Measurements from ENCODE around the gene CHMP1A.

The CHMP1A gene

GRCh38 chr16:89605186-89605970 lies 52.1 kb downstream of the CHMP1A start:
- no peaks in the 10 kb centered on the region for H3K27me3 ChIP-seq (replicated peaks; ENCODE audit: control insufficient read depth, insufficient read depth, low read length)
- H3K4me3 ChIP-seq (replicated peaks; ENCODE audit: low read depth, low read length), result no peak overlapping the region
- no peak for DNase-seq (ENCODE audit: extremely low read depth, insufficient read length)
- no peak for TF ChIP-seq CTCF (IDR thresholded peaks at IDR 0.05; ENCODE audit: insufficient read depth, low read length, poor library complexity, severe bottlenecking)
- no peaks in the 10 kb centered on the region for H3K36me3 ChIP-seq (ENCODE audit: control insufficient read depth, insufficient read depth, low read length)

GRCh38 chr16:89604764-89605163 lies 52.7 kb downstream of the CHMP1A start:
- no peaks in the 10 kb centered on the region for H3K27me3 ChIP-seq (replicated peaks; ENCODE audit: control insufficient read depth, insufficient read depth, low read length)
- no peak for DNase-seq (ENCODE audit: extremely low read depth, insufficient read length)
- no peak overlapping the region for H3K4me3 ChIP-seq (replicated peaks; ENCODE audit: low read depth, low read length)
- no peak for TF ChIP-seq CTCF (IDR thresholded peaks at IDR 0.05; ENCODE audit: insufficient read depth, low read length, poor library complexity, severe bottlenecking)
- no peaks in the 10 kb centered on the region for H3K36me3 ChIP-seq (ENCODE audit: control insufficient read depth, insufficient read depth, low read length)

GRCh38 chr16:89602952-89603590 lies 54.4 kb downstream of the CHMP1A start:
- TF ChIP-seq CTCF (IDR thresholded peaks at IDR 0.05; ENCODE audit: insufficient read depth, low read length, poor library complexity, severe bottlenecking), result no peak

GRCh38 chr16:89602273-89602951 lies 55.1 kb downstream of the CHMP1A start:
- no peak for DNase-seq (ENCODE audit: extremely low read depth, insufficient read length)
- Histone ChIP-seq H3K36me3 (ENCODE audit: control insufficient read depth, insufficient read depth, low read length) (no peaks in the 10 kb centered on the region), H3K4me3 (replicated peaks; ENCODE audit: low read depth, low read length) (no peak overlapping the region), H3K27me3 (replicated peaks; ENCODE audit: control insufficient read depth, insufficient read depth, low read length) (no peaks in the 10 kb centered on the region)
- TF ChIP-seq CTCF (IDR thresholded peaks at IDR 0.05; ENCODE audit: insufficient read depth, low read length, poor library complexity, severe bottlenecking), result no peak

More at GRCh38 chr16:89602952-89603590, 54.4 kb downstream of the CHMP1A start:
- Histone ChIP-seq H3K4me3 (replicated peaks; ENCODE audit: low read depth, low read length) (no peak overlapping the region), H3K27me3 (replicated peaks; ENCODE audit: control insufficient read depth, insufficient read depth, low read length) (no peaks in the 10 kb centered on the region), H3K36me3 (ENCODE audit: control insufficient read depth, insufficient read depth, low read length) (no peaks in the 10 kb centered on the region)
- DNase-seq (ENCODE audit: extremely low read depth, insufficient read length), result no peak

- H3K4me3 ChIP-seq (replicated peaks; ENCODE audit: low read depth, low read length), result no peak overlapping the region
- H3K27me3 ChIP-seq (replicated peaks; ENCODE audit: control insufficient read depth, insufficient read depth, low read length), result no peaks in the 10 kb centered on the region
- no peak for DNase-seq (ENCODE audit: extremely low read depth, insufficient read length)
- no peak for TF ChIP-seq CTCF (IDR thresholded peaks at IDR 0.05; ENCODE audit: insufficient read depth, low read length, poor library complexity, severe bottlenecking)
- H3K36me3 ChIP-seq (ENCODE audit: control insufficient read depth, insufficient read depth, low read length), result no peaks in the 10 kb centered on the region
Observed at GRCh38 chr16:89601906-89602272, 55.6 kb downstream of the CHMP1A start.

Measured in GM06990 (cell line).